H1 (cell line): ENCODE measurements around the gene CC2D1A. TPM values are rescaled to one million over a fixed set of nuclear protein-coding genes. Genes with fewer than 3 reads are reported as not detected.

Experiments
- CTCF ChIA-PET: fragments of 300-600 bp; sonication (Branson Sonifier 250); formaldehyde crosslinking; loops from one replicate; lab custom pipeline; 2021; ENCODE audit not compliant: partially characterized antibody; lab: Charles Lee
- POLR2A ChIA-PET: fragments of 300-600 bp; sonication (Branson Sonifier 250); formaldehyde crosslinking; loops from one replicate; lab custom pipeline; 2021; ENCODE audit warnings: inconsistent platforms; ENCODE audit not compliant: partially characterized antibody; lab: Charles Lee
- DNase-seq, 2 experiments: peaks; one replicate each; pipeline versions ENCODE4 v3.0.0 to v3.0.0-alpha.2; 2010 to 2022; ENCODE audit warnings: low spot score in 2 of 2, low read depth in 1 of 2, mixed read lengths in 1 of 2
- FAIRE-seq: peaks from 2 replicates; lab custom pipeline; 2011; peaks lifted over from hg19 to GRCh38; lab: Jason Lieb, UNC
- H2AFZ ChIP-seq: 2 replicates; pipeline ENCODE4 v1.8.1; 2012; ENCODE audit warnings: low read length, inconsistent platforms
- H2AK5ac ChIP-seq: 2 replicates; pipeline ENCODE4 v1.6.1; 2013; ENCODE audit warnings: low read depth, low read length
- H2BK120ac ChIP-seq: replicated peaks from 2 replicates; pipeline ENCODE3; 2013; ENCODE audit warnings: low read depth, low read length, inconsistent platforms
- H2BK12ac ChIP-seq: 2 replicates; pipeline ENCODE4 v1.6.1; 2013; ENCODE audit warnings: low read depth, low read length
- H2BK15ac ChIP-seq: 2 replicates; pipeline ENCODE4 v1.6.1; 2013; ENCODE audit warnings: low read length
- H2BK20ac ChIP-seq: 2 replicates; pipeline ENCODE4 v1.6.1; 2013; ENCODE audit warnings: low read length
- H2BK5ac ChIP-seq: 2 replicates; pipeline ENCODE4 v1.6.1; 2013; ENCODE audit warnings: low read depth, low read length
- H3K14ac ChIP-seq: 2 replicates; pipeline ENCODE4 v1.6.1; 2013; ENCODE audit warnings: inconsistent platforms; ENCODE audit not compliant: insufficient read length
- H3K18ac ChIP-seq: 2 replicates; pipeline ENCODE4 v1.6.1; 2013; ENCODE audit warnings: low read length; ENCODE audit errors: extremely low read depth
- H3K23ac ChIP-seq: 2 replicates; pipeline ENCODE4 v1.6.1; 2013; ENCODE audit warnings: inconsistent platforms; ENCODE audit not compliant: insufficient read length
- H3K23me2 ChIP-seq: 2 replicates; pipeline ENCODE4 v1.6.1; 2013; ENCODE audit warnings: low read depth, low read length
- H3K27ac ChIP-seq: 2 replicates; pipeline ENCODE4 v1.6.1; 2011; ENCODE audit warnings: low read depth, low read length, inconsistent platforms
- H3K27me3 ChIP-seq, 4 experiments: replicated peaks in 1 of 4; 1 replicate in 1 of 4; 2 replicates in 3 of 4; pipeline versions ENCODE4 v1.6.1 to v1.8.1; 2011 to 2013; ENCODE audit warnings: low read length in 3 of 4, mild to moderate bottlenecking in 3 of 4, inconsistent platforms in 2 of 4, mixed read lengths in 2 of 4, moderate library complexity in 1 of 4; ENCODE audit not compliant: control insufficient read depth in 3 of 4, insufficient read depth in 3 of 4; ENCODE audit errors: extremely low read depth in 1 of 4
- H3K36me3 ChIP-seq, 4 experiments: 2 replicates each; pipeline versions ENCODE4 v1.6.1 to v1.8.1; 2011 to 2013; ENCODE audit warnings: mild to moderate bottlenecking in 4 of 4, low read length in 3 of 4, moderate library complexity in 2 of 4, control low read depth in 1 of 4, inconsistent platforms in 1 of 4; ENCODE audit not compliant: insufficient read depth in 4 of 4, control insufficient read depth in 2 of 4
- H3K4ac ChIP-seq: replicated peaks from 2 replicates; pipeline ENCODE3; 2013; ENCODE audit warnings: low read length, low read depth, mixed read lengths, inconsistent platforms; ENCODE audit not compliant: insufficient read length
- H3K4me1 ChIP-seq, 4 experiments: replicated peaks in 1 of 4; 1 replicate in 1 of 4; 2 replicates in 3 of 4; pipeline versions ENCODE4 v1.6.1 to v1.8.1; 2011 to 2013; ENCODE audit warnings: low read length in 3 of 4, inconsistent platforms in 2 of 4, mixed read lengths in 1 of 4; ENCODE audit not compliant: insufficient read depth in 4 of 4, control insufficient read depth in 3 of 4
- H3K4me2 ChIP-seq, 2 experiments: 2 replicates each; pipeline versions ENCODE4 v1.6.1 to v1.8.1; 2011 to 2013; ENCODE audit warnings: low read depth in 2 of 2, low read length in 2 of 2, control low read depth in 1 of 2, inconsistent platforms in 1 of 2, mild to moderate bottlenecking in 1 of 2; ENCODE audit not compliant: insufficient read depth in 1 of 2
- H3K4me3 ChIP-seq, 4 experiments: fragments of 200-600, 300-600 bp in 1 of 4; sonication (generic), shearing (Covaris generic), sonication (Bioruptor Twin) in 1 of 4; 2 replicates each; pipeline versions ENCODE4 v1.5.1 to v1.8.1; 2011 to 2016; ENCODE audit warnings: low read length in 4 of 4, low read depth in 3 of 4, control low read depth in 2 of 4, inconsistent platforms in 2 of 4, mild to moderate bottlenecking in 2 of 4, mixed read lengths in 1 of 4, moderate library complexity in 1 of 4; ENCODE audit not compliant: insufficient read depth in 2 of 4; ENCODE audit errors: extremely low read depth in 1 of 4
- H3K56ac ChIP-seq: replicated peaks from 2 replicates; pipeline ENCODE3; 2013; ENCODE audit warnings: low read depth, mild to moderate bottlenecking, mixed read lengths, low read length, inconsistent platforms; ENCODE audit not compliant: insufficient read length
- H3K79me1 ChIP-seq: 2 replicates; pipeline ENCODE4 v1.6.1; 2013; ENCODE audit warnings: low read depth, low read length, control low read depth
- H3K79me2 ChIP-seq, 2 experiments: 2 replicates each; pipeline versions ENCODE4 v1.6.1 to v1.8.1; 2012 to 2013; ENCODE audit warnings: low read length in 2 of 2, mild to moderate bottlenecking in 2 of 2, inconsistent platforms in 1 of 2; ENCODE audit not compliant: insufficient read depth in 2 of 2, control insufficient read depth in 1 of 2
- H3K9ac ChIP-seq, 4 experiments: replicated peaks in 1 of 4; 1 replicate in 1 of 4; 2 replicates in 3 of 4; pipeline versions ENCODE4 v1.6.1 to v1.8.1; 2011 to 2013; ENCODE audit warnings: low read depth in 3 of 4, low read length in 3 of 4, control low read depth in 2 of 4, mild to moderate bottlenecking in 2 of 4, moderate library complexity in 2 of 4, inconsistent platforms in 1 of 4; ENCODE audit errors: extremely low read depth in 1 of 4
- H3K9me3 ChIP-seq, 2 experiments: 2 replicates each; pipeline versions ENCODE4 v1.6.1 to v1.8.1; 2012 to 2013; ENCODE audit warnings: mild to moderate bottlenecking in 2 of 2, moderate library complexity in 2 of 2, control low read depth in 1 of 2, inconsistent platforms in 1 of 2, low read depth in 1 of 2, low read length in 1 of 2, mixed read lengths in 1 of 2; ENCODE audit not compliant: insufficient read depth in 2 of 2
- H4K20me1 ChIP-seq, 2 experiments: replicated peaks in 1 of 2; 2 replicates each; pipeline versions ENCODE3 to v1.8.1; 2011 to 2013; ENCODE audit warnings: inconsistent platforms in 2 of 2, low read length in 2 of 2, mild to moderate bottlenecking in 1 of 2; ENCODE audit not compliant: insufficient read depth in 2 of 2, control insufficient read depth in 1 of 2
- H4K5ac ChIP-seq: 2 replicates; pipeline ENCODE4 v1.6.1; 2013; ENCODE audit warnings: low read length, low read depth, mixed read lengths, inconsistent platforms; ENCODE audit not compliant: insufficient read length
- H4K8ac ChIP-seq: 2 replicates; pipeline ENCODE4 v1.8.0; 2013; ENCODE audit warnings: mild to moderate bottlenecking, moderate library complexity, low read length, inconsistent platforms; ENCODE audit not compliant: insufficient read depth; ENCODE audit errors: extremely low read depth
- H4K91ac ChIP-seq: replicated peaks from 2 replicates; pipeline ENCODE3; 2013; ENCODE audit warnings: low read length, mixed read lengths, inconsistent platforms; ENCODE audit not compliant: insufficient read length
- BRCA1 ChIP-seq: IDR thresholded peaks from 2 replicates; pipeline ENCODE4 v1.6.1; 2012; ENCODE audit warnings: low read depth, low read length, improper control_type of control experiment
- CREB1 ChIP-seq: IDR thresholded peaks from 2 replicates; pipeline ENCODE4 v1.6.1; 2012; ENCODE audit warnings: inconsistent platforms
- CTBP2 ChIP-seq: IDR thresholded peaks from 2 replicates; pipeline ENCODE4 v1.7.0; 2011; ENCODE audit warnings: borderline replicate concordance, mild to moderate bottlenecking, moderate library complexity, mixed read lengths, low read length; ENCODE audit not compliant: insufficient read depth, insufficient read length
- KDM5A ChIP-seq: fragments of 200-600 bp; IDR thresholded peaks from 2 replicates; pipeline ENCODE4 v1.7.1; 2012; ENCODE audit warnings: mild to moderate bottlenecking, low read length, inconsistent platforms, mixed read lengths
- POLR2AphosphoS5 ChIP-seq: IDR thresholded peaks from 2 replicates; pipeline ENCODE4 v1.6.1; 2011; ENCODE audit warnings: low read depth, low read length
- RNF2 ChIP-seq: fragments of 200-900, 300-1000 bp; sonication (generic); IDR thresholded peaks from 2 replicates; pipeline ENCODE4 v1.7.1; 2016; ENCODE audit warnings: borderline replicate concordance, low read depth, mild to moderate bottlenecking, antibody characterized with exemption, low read length; ENCODE audit not compliant: poor library complexity, severe bottlenecking; ENCODE audit errors: missing control alignments
- SP1 ChIP-seq: IDR thresholded peaks from 2 replicates; pipeline ENCODE4 v1.6.1; 2011; ENCODE audit warnings: low read depth, low read length
- SRF ChIP-seq: IDR thresholded peaks from 2 replicates; pipeline ENCODE4 v1.6.1; 2011; ENCODE audit warnings: mild to moderate bottlenecking, low read depth, low read length, moderate library complexity
- TBP ChIP-seq: IDR thresholded peaks from 2 replicates; pipeline ENCODE4 v1.6.1; 2011; ENCODE audit warnings: low read depth, low read length, improper control_type of control experiment
- WGBS, 2 experiments: shearing (Covaris generic) in 1 of 2; methylation state at CpG; one replicate each; pipeline versions ENCODE4 v1.1.6 to v1.1.7; 2013 to 2015; ENCODE audit warnings: low lambda C conversion rate in 2 of 2, mixed read lengths in 2 of 2, inconsistent platforms in 1 of 2, low coverage in 1 of 2, missing lambda C conversion rate in 1 of 2; ENCODE audit not compliant: insufficient replicate concordance in 2 of 2, insufficient coverage in 1 of 2, insufficient read length in 1 of 2; ENCODE audit errors: extremely low coverage in 1 of 2, missing lambda C conversion rate in 1 of 2; 5-methylcytosine and 5-hydroxymethylcytosine counted together
- polyA plus RNA-seq, 7 experiments: library from polyadenylated mRNA; depleted of rRNA in 3 of 7; stranded (reverse) in 5 of 7; unstranded in 2 of 7; fragments of >200 nt in 5 of 7; fragments of 200-250 nt in 2 of 7; gene quantifications; 1 replicate in 5 of 7; 2 replicates in 1 of 7; 4 replicates in 1 of 7; pipeline versions ENCODE4 v1.2.1 to v1.2.3, GENCODE V29; 2011 to 2013; ENCODE audit warnings: missing spikeins in 2 of 7, mixed read lengths in 2 of 7
- total RNA-seq: library from RNA; stranded (reverse); fragmentation: NEBNext Ultra II Directional; extraction: Animal tissue kit (Norgen Biotek cat#: 25700); gene quantifications from 2 replicates; pipeline ENCODE4 v1.2.1, GENCODE V29; 2021
- TF ChIP-seq, protein P1 (sequence below), 3 experiments: IDR thresholded peaks; 1 replicate in 2 of 3; 2 replicates in 1 of 3; pipeline versions ENCODE4 v1.5.1 to v1.6.1; 2011; ENCODE audit warnings: low read length in 3 of 3, mild to moderate bottlenecking in 3 of 3, inconsistent platforms in 2 of 3, low read depth in 1 of 3, moderate library complexity in 1 of 3; ENCODE audit not compliant: insufficient read depth in 1 of 3; ENCODE audit errors: control extremely low read depth in 1 of 3
- TF ChIP-seq, protein P2 (sequence below): IDR thresholded peaks from 2 replicates; pipeline ENCODE4 v1.6.1; 2012; ENCODE audit warnings: inconsistent platforms

Gene CC2D1A
- total and polyA plus RNA-seq, 2 of the 8 experiments (the other 6 are each of a cell fraction or from before 2014, with no cell fraction given) = 12.5 to 33.0 TPM

- no peak overlapping the region for H4K91ac ChIP-seq
- no peak overlapping the region for H3K9ac ChIP-seq
- no peak for FAIRE-seq
Measured at GRCh38 chr19:13888281-13888680, 17.7 kb upstream of the CC2D1A start.

More at GRCh38 chr19:13888281-13888680, 17.7 kb upstream of the CC2D1A start:
- no peak overlapping the region for H2AFZ ChIP-seq
- no peaks in the 10 kb centered on the region for H4K20me1 ChIP-seq
- no peak overlapping the region for H3K23ac ChIP-seq
- no peak overlapping the region for H2BK12ac ChIP-seq
- no peaks in the 10 kb centered on the region for H3K27me3 ChIP-seq
- no peak overlapping the region for H4K5ac ChIP-seq
- H2AK5ac ChIP-seq = no peak overlapping the region
- POLR2A ChIA-PET = interaction anchor here (0.7 to 1.3 kb wide), 2 partner anchors 74 to 170 kb away, joined by 5 to 6 read pairs; no protein-coding TSS in a partner anchor
- no peak overlapping the region for H3K4ac ChIP-seq
- no peak overlapping the region for H3K27ac ChIP-seq
- WGBS, 2 experiments = 88% methylated on average over 16 of the region's 16 CpGs; no CpG with 5 or more reads in 1 of the 2 experiments
- CTCF ChIA-PET = interaction anchor here (0.5 to 1.5 kb wide), 5 partner anchors 13 to 187 kb away, joined by 3 to 5 read pairs (median 3); no protein-coding TSS in a partner anchor
- no peak overlapping the region for H3K14ac ChIP-seq
- no peaks in the 10 kb centered on the region for H3K79me2 ChIP-seq
- TF ChIP-seq, protein P1, sequence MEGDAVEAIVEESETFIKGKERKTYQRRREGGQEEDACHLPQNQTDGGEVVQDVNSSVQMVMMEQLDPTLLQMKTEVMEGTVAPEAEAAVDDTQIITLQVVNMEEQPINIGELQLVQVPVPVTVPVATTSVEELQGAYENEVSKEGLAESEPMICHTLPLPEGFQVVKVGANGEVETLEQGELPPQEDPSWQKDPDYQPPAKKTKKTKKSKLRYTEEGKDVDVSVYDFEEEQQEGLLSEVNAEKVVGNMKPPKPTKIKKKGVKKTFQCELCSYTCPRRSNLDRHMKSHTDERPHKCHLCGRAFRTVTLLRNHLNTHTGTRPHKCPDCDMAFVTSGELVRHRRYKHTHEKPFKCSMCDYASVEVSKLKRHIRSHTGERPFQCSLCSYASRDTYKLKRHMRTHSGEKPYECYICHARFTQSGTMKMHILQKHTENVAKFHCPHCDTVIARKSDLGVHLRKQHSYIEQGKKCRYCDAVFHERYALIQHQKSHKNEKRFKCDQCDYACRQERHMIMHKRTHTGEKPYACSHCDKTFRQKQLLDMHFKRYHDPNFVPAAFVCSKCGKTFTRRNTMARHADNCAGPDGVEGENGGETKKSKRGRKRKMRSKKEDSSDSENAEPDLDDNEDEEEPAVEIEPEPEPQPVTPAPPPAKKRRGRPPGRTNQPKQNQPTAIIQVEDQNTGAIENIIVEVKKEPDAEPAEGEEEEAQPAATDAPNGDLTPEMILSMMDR (IDR thresholded peaks at IDR 0.05; ENCODE audit: control extremely low read depth in 1 of 3, insufficient read depth in 1 of 3, low read depth in 1 of 3, low read length in 3 of 3) = no peak
- TF ChIP-seq SRF (no peak), KDM5A (no peak), SP1 (no peak), CTBP2 (no peak), RNF2 (no peak), BRCA1 (no peak), POLR2AphosphoS5 (no peak), TBP (no peak), CREB1 (no peak)
- TF ChIP-seq, protein P2, sequence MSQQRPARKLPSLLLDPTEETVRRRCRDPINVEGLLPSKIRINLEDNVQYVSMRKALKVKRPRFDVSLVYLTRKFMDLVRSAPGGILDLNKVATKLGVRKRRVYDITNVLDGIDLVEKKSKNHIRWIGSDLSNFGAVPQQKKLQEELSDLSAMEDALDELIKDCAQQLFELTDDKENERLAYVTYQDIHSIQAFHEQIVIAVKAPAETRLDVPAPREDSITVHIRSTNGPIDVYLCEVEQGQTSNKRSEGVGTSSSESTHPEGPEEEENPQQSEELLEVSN = no peak
- H3K18ac ChIP-seq = no peak overlapping the region
- no peak overlapping the region for H2BK5ac ChIP-seq
- H3K4me2 ChIP-seq = no peak overlapping the region
- no peak overlapping the region for H4K8ac ChIP-seq
- H3K4me1 ChIP-seq = 0 out of 7 replicates have a peak, but pooled peaks cover 0 to 3% (median 0%) of the 10 kb centered on the region in 4 experiments
- H2BK20ac ChIP-seq = no peak overlapping the region
- no peaks in the 10 kb centered on the region for H3K79me1 ChIP-seq
- DNase-seq = no peak
- H3K36me3 ChIP-seq = no peaks in the 10 kb centered on the region
- no peak overlapping the region for H2BK120ac ChIP-seq
- H2BK15ac ChIP-seq = no peak overlapping the region
- no peaks in the 10 kb centered on the region for H3K9me3 ChIP-seq
- H3K4me3 ChIP-seq = no peak overlapping the region
- no peaks in the 10 kb centered on the region for H3K23me2 ChIP-seq
- no peak overlapping the region for H3K56ac ChIP-seq
